Activated T-helper 1 cell treated with anti-CD3 and anti-CD28 coated beads, Interleukin-12 subunit alpha, Interleukin-12 subunit beta, Interleukin-2, Interleukin-4 antibody, amounts not matched to agents 30 ng/mL and 10 ng/mL and 1 ng/mL, durations not matched to agents 14 hours and 24 hours and 36 hours (primary cell): ENCODE results near the gene OR5B3. TPM values are rescaled to one million over a fixed set of nuclear protein-coding genes. Genes with fewer than 3 reads are reported as not detected.
"Not testable (repeated sequence)": the region's sequence is repeated elsewhere in the genome, so short reads cannot be mapped to it uniquely, and the experiment has no call there.

Experiments
- DNase-seq: peaks from one replicate; pipeline ENCODE4 v3.0.0; 2021; ENCODE audit warnings: low spot score
- H3K27ac Mint-ChIP-seq: one replicate; pipeline ENCODE4 v1.8.0; 2021; ENCODE audit warnings: mild to moderate bottlenecking, mixed read lengths
- H3K27me3 Mint-ChIP-seq: one replicate; pipeline ENCODE4 v1.8.0; 2022; ENCODE audit warnings: mild to moderate bottlenecking, moderate library complexity, mixed read lengths; ENCODE audit not compliant: insufficient read depth
- H3K36me3 Mint-ChIP-seq: one replicate; pipeline ENCODE4 v1.8.0; 2021; ENCODE audit warnings: low read depth, mixed read lengths
- H3K4me1 Mint-ChIP-seq: one replicate; pipeline ENCODE4 v1.8.0; 2021; ENCODE audit warnings: low read depth, mixed read lengths
- H3K4me3 Mint-ChIP-seq: one replicate; pipeline ENCODE4 v1.8.0; 2021; ENCODE audit warnings: mild to moderate bottlenecking, moderate library complexity, mixed read lengths
- H3K9me3 Mint-ChIP-seq: one replicate; pipeline ENCODE4 v1.8.0; 2021; ENCODE audit warnings: mixed read lengths
- intact Hi-C: fragments of 100-400 bp; cut with micrococcal nuclease; formaldehyde crosslinking; loops from one replicate; pipeline ENCODE4 v1.15.1; 2024
- total RNA-seq: library from RNA; stranded (reverse); gene quantifications from 2 replicates; pipeline ENCODE4 v1.2.3, GENCODE V29; 2022

Gene OR5B3
- total RNA-seq = not detected in 2 replicates

- intact Hi-C loops = no loop called here
- H3K9me3 Mint-ChIP-seq = peaks cover 29% of the 10 kb centered on the region
- no peaks in the 10 kb centered on the region for H3K27me3 Mint-ChIP-seq
- no peaks in the 10 kb centered on the region for H3K4me1 Mint-ChIP-seq
- DNase-seq = no peak
- H3K4me3 Mint-ChIP-seq = no peak within 1 kb of the TSS
- no peak within 1 kb of the TSS for H3K27ac Mint-ChIP-seq
- H3K36me3 Mint-ChIP-seq = no peaks in the 10 kb centered on the region
Observed at GRCh38 chr11:58406774-58407173, at the start of gene OR5B3. Gene OR5B3 (minus strand): TSS chr11:58406874. CDS start chr11:58403409, 3,465 bp downstream.

DNA sequence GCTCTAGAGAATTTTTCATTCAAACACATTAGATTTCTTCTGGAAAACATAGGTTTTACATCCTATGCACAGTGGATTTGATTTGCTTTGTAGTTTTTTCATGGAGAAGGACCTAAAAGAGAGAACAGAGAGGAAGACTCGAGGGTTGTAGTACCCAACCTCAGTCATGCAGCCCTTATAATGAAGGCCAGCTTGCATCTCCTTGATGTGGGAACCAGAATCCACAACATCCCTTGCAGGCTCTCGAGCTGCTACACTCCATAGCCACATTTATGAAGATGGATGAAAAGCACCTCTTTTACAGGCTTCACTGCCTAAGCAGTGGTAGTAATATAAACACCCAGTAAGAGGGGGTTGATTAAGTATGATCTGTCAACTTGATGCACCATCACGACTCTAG lies 44.9 kb upstream of the OR5B3 start:
- Mint-ChIP-seq H3K4me3 (no peak overlapping the region), H3K27ac (no peak overlapping the region), H3K36me3 (no peaks in the 10 kb centered on the region), H3K27me3 (no peaks in the 10 kb centered on the region), H3K9me3 (no peaks in the 10 kb centered on the region), H3K4me1 (no peaks in the 10 kb centered on the region)
- DNase-seq = no peak
- intact Hi-C loops = no loop called here

DNA sequence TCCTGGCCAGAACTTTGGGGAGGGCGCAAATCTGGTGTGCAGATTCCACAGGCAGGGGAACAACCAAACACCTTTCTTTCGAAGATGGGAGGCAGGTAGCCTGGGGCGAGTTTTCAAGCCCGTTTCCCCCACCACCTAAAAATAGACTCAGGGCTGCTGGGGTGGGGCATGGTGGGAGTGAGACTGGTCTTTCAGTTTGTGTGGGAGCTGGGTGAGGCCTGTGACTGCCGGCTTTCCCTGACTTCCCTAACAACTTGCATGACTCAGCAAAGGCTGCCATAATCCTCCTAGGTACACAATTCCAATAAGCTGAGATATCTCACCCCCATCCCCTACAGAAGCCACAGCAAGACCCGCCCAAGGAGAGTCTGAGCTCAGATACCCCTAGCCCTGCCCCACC lies 39.6 kb upstream of the OR5B3 start:
- intact Hi-C loops = no loop called here
- H3K9me3 Mint-ChIP-seq = peaks cover 3% of the 10 kb centered on the region
- H3K27ac Mint-ChIP-seq = no peak overlapping the region
- H3K4me3 Mint-ChIP-seq = no peak overlapping the region
- no peak for DNase-seq
- H3K4me1 Mint-ChIP-seq = no peaks in the 10 kb centered on the region
- no peaks in the 10 kb centered on the region for H3K27me3 Mint-ChIP-seq
- H3K36me3 Mint-ChIP-seq = no peaks in the 10 kb centered on the region

- DNase-seq = no peak
- Mint-ChIP-seq H3K4me1 (no peaks in the 10 kb centered on the region), H3K9me3 (peaks cover 3% of the 10 kb centered on the region), H3K36me3 (no peaks in the 10 kb centered on the region), H3K27ac (no peak overlapping the region), H3K4me3 (no peak overlapping the region), H3K27me3 (no peaks in the 10 kb centered on the region)
- intact Hi-C loops = no loop called here
Observed at GRCh38 chr11:58444300-58444699, 37.6 kb upstream of the OR5B3 start.

DNA sequence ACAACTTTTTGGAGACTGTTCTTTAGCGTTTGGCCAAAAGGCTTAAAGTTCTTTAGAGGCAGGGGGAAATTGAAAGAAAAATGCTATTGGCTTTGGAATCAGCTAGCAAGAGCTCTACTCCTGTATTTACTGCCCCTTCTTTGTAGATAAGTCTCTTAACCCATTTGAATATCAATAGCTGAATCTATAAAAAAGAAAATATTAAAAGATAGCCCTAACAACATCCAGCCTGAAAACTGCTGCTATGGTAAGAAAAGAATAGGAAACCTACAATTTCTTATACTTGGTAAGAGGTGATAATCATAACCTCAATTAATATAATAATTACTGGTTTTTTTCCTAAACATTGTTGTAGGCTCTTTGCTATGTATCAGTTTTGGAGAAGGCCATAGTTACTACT lies 35.5 kb upstream of the OR5B3 start, which contains the start of gene OR5B12:
Gene OR5B12, minus strand, starts transcription at position 101 of the 400 bp plus-strand sequence. CDS start 2,085 bp downstream, outside the sequence.
- no peak for DNase-seq
- Mint-ChIP-seq H3K27ac (no peak within 1 kb of the TSS), H3K4me1 (no peaks in the 10 kb centered on the region), H3K9me3 (peaks cover 3% of the 10 kb centered on the region), H3K36me3 (no peaks in the 10 kb centered on the region), H3K27me3 (peaks cover 2% of the 10 kb centered on the region), H3K4me3 (no peak within 1 kb of the TSS)
- intact Hi-C loops = no loop called here

DNA sequence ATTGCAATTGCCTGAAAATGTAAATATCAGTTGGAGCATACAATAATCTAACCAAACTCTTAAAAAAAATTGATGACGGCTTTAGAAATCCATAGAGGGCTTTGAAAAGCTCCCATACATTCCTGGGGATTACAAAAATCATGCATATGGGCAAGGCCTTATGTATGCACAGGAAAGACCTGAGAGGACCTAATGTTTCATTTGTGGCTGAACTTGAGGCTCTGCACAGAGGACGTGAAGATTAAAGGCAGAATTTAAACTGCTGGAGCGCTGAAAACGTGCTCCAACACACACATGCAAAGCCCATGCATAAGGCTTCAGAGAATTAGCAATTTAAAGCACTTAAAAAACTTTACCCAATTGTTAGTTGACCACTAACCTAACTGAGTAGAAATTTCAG lies 31.8 kb upstream of the OR5B3 start:
- no peak overlapping the region for H3K4me3 Mint-ChIP-seq
- H3K36me3 Mint-ChIP-seq = no peaks in the 10 kb centered on the region
- H3K27ac Mint-ChIP-seq = no peak overlapping the region
- no peaks in the 10 kb centered on the region for H3K9me3 Mint-ChIP-seq
- intact Hi-C loops = loop anchor here (10.0 kb wide), 1 partner anchor 56 kb away; no protein-coding TSS in a partner anchor
- peaks cover 2% of the 10 kb centered on the region for H3K27me3 Mint-ChIP-seq
- no peak for DNase-seq
- no peaks in the 10 kb centered on the region for H3K4me1 Mint-ChIP-seq

- Mint-ChIP-seq H3K9me3 (no peaks in the 10 kb centered on the region), H3K27me3 (peaks cover 2% of the 10 kb centered on the region), H3K36me3 (no peaks in the 10 kb centered on the region), H3K27ac (no peak overlapping the region), H3K4me3 (no peak overlapping the region), H3K4me1 (no peaks in the 10 kb centered on the region)
- DNase-seq = no peak
- intact Hi-C loops = loop anchor here (10.0 kb wide), 1 partner anchor 61 kb away; no protein-coding TSS in a partner anchor
Observed at GRCh38 chr11:58434217-58434616, 27.5 kb upstream of the OR5B3 start.

DNA sequence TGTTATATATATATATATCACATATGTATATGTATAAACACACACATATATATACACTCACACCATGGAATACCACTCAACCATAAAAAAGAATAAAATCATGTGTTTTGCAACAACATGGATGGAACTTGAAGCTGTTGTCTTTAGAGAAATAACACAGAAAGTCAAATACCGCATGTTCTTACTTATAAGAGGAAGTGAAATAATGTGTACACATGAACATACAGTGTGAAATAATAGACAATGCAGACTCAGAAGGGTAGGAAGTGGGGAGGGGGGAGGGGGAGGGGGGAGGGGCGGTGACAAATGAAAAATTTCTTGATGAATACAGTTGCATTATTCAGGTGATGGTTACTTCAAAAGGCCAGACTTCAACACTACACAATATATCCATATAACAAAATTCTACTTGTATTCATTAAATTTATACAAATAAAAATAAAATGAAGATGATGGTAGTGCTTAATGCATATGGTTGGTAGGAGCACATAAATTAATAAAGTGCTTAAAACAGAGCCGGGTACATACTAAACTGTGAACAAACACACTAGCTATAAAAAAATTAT lies 27.0 kb upstream of the OR5B3 start:
- Mint-ChIP-seq H3K9me3 (no peaks in the 10 kb centered on the region), H3K4me1 (no peaks in the 10 kb centered on the region), H3K4me3 (no peak overlapping the region), H3K27me3 (peaks cover 2% of the 10 kb centered on the region), H3K27ac (no peak overlapping the region), H3K36me3 (no peaks in the 10 kb centered on the region)
- no peak for DNase-seq
- intact Hi-C loops = loop anchor here (10.0 kb wide), 1 partner anchor 61 kb away; no protein-coding TSS in a partner anchor

DNA sequence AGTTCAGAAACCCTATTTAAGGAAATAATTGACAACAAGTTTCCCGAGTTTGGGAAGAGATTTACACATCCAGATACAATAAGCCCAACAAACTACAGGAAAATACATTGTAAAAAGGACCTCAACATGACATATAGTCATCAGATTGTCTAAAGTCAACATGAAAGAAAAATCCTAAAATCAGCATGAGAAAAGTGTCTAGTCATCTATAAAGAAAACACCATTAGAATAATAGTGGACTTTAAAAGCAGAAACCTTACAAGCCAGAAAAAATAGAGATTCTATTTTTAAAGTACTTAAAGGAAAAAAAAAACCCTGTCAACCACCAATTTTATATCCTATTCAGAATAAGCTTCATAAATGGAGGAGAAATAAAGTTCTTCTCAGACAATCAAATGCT lies 22.6 kb upstream of the OR5B3 start:
- intact Hi-C loops = no loop called here
- no peak for DNase-seq
- H3K9me3 Mint-ChIP-seq = no peaks in the 10 kb centered on the region
- H3K27me3 Mint-ChIP-seq = no peaks in the 10 kb centered on the region
- H3K4me3 Mint-ChIP-seq = no peak overlapping the region
- no peak overlapping the region for H3K27ac Mint-ChIP-seq
- no peaks in the 10 kb centered on the region for H3K4me1 Mint-ChIP-seq
- no peaks in the 10 kb centered on the region for H3K36me3 Mint-ChIP-seq

DNA sequence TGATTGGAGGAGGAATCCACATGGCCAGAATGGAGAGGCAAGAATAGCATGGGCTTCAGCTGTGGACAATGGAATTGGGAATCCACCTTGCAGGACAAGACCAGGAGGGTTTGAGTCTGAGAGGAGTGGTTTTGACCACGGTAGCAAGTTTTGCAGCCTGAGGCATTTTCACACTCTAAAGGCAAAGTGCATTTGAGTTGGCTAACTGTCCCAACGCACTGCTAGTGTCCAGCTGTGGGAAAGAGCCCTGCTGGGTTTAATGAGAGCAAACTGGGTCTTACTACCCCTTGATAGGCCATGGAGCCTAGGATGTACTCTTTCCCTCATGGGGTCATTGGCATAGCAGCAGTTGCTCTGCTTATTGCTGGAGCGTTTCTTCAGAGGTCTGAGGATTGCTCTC lies 21.3 kb upstream of the OR5B3 start, which contains the start of gene OR5B2:
Gene OR5B2, minus strand, starts transcription at position 101 of the 400 bp plus-strand sequence. CDS start 4,860 bp downstream, outside the sequence.
- Mint-ChIP-seq H3K9me3 (no peaks in the 10 kb centered on the region), H3K27me3 (no peaks in the 10 kb centered on the region), H3K36me3 (no peaks in the 10 kb centered on the region), H3K27ac (no peak within 1 kb of the TSS), H3K4me1 (no peaks in the 10 kb centered on the region), H3K4me3 (no peak within 1 kb of the TSS)
- intact Hi-C loops = no loop called here
- no peak for DNase-seq

- H3K4me3 Mint-ChIP-seq, H3K4me1 Mint-ChIP-seq, DNase-seq, H3K27me3 Mint-ChIP-seq, H3K27ac Mint-ChIP-seq, H3K36me3 Mint-ChIP-seq, intact Hi-C loops, H3K9me3 Mint-ChIP-seq: not testable (repeated sequence)
Observed at GRCh38 chr11:58399622-58400021, 7.1 kb downstream of the OR5B3 start.

DNA sequence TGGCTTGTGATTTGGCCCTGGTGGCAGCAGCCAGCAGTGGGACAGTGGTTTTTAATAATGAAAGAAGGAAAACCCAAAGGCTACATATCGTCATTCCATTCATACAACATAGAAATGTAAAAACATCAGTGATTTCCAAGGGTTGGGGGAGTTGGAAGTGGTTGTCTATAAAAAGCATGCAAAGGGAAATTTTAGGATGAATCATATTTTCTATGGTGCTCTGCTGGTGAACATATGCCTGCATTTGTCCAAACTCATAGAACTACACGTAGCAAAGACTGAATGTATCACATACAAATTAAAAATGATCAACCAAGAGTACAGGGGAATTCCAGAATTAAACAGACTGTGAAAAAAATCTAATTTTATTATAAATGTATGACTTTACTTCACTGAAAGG lies 11.1 kb downstream of the OR5B3 start:
- Mint-ChIP-seq H3K9me3 (no peaks in the 10 kb centered on the region), H3K27me3 (no peaks in the 10 kb centered on the region), H3K27ac (no peak overlapping the region), H3K4me1 (no peaks in the 10 kb centered on the region), H3K4me3 (no peak overlapping the region), H3K36me3 (no peaks in the 10 kb centered on the region)
- no peak for DNase-seq
- intact Hi-C loops = no loop called here

DNA sequence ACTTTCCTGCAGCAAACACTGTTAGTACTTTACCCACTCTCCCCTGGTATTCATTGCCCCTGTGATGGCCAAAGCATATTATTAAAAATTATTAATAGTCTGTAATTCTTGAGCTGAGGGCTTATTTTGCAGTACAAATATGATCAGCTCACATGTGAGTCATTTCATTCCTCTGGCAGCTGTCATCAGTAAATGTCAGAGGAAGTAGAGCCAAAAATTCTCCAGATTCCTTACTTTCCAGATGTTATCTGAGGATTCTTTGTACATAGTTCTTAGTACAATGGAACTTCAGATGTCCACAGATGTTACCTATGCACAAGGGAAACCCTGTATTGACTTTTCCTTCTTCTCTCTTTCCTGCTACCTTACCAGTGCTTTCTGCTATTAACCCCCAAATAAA lies 12.5 kb downstream of the OR5B3 start:
- DNase-seq = no peak
- intact Hi-C loops = no loop called here
- H3K27me3 Mint-ChIP-seq = no peaks in the 10 kb centered on the region

DNA sequence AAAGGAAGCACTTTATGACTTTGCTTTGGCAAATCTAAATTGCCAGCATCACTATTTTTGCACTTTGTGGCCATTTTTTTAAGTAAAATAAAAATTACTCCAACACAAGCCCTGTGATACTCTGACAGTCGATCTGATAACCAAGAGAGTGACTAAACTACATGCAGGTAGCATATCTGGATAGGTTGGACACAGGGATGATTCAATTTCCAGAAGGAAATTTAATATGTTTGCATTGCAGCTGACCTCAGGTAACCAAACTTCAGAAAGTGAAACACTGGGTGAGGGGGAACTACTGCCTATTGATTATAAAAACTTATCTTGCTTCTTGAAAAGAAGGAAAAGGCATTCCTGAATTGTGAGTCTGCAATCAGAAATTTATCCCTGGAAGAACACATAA lies 13.9 kb downstream of the OR5B3 start:
- Mint-ChIP-seq H3K4me3 (no peak overlapping the region), H3K27me3 (no peaks in the 10 kb centered on the region)

More for the DNA sequence above, 12.5 kb downstream of the OR5B3 start:
- Mint-ChIP-seq H3K4me3 (no peak overlapping the region), H3K4me1 (no peaks in the 10 kb centered on the region), H3K9me3 (no peaks in the 10 kb centered on the region), H3K36me3 (no peaks in the 10 kb centered on the region), H3K27ac (no peak overlapping the region)

More for the DNA sequence above, 13.9 kb downstream of the OR5B3 start:
- no peaks in the 10 kb centered on the region for H3K4me1 Mint-ChIP-seq
- H3K9me3 Mint-ChIP-seq = no peaks in the 10 kb centered on the region
- H3K27ac Mint-ChIP-seq = no peak overlapping the region
- intact Hi-C loops = loop anchor here (1.0 kb wide), 1 partner anchor 133 kb away; no protein-coding TSS in a partner anchor
- no peak for DNase-seq
- H3K36me3 Mint-ChIP-seq = no peaks in the 10 kb centered on the region
